ENCODE results near the gene FAM107B.

DNA sequence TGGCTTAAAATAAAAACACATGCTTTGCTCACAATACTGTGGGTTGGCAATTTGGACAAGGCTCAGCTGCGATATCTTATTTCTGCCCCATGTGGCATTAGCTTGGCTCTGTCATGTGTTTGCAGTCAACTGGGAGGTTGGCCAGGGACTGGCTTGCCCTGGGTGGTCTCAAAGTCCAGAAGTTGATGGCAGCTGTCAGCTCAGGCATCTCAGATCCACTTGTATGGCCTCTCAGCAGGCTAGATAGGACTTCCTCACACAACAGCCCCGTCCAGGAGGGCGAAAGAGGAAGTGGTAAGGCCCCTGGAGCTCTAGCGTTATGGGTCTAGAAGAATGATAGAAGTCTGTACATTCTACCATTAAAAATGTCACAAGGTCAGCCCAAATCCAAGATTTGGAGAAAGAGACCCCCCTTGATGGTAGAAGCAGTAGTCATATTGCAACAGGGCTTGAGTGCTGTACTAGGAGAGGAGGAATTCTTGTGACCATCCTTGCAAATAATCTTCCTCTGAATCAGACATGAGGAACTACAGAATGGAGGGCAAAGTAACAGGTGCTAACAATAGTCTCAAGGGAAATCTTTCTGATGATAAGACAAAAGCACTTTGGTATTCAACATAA lies 166.2 kb downstream of the FAM107B start:
- TF ChIP-seq, protein P1, sequence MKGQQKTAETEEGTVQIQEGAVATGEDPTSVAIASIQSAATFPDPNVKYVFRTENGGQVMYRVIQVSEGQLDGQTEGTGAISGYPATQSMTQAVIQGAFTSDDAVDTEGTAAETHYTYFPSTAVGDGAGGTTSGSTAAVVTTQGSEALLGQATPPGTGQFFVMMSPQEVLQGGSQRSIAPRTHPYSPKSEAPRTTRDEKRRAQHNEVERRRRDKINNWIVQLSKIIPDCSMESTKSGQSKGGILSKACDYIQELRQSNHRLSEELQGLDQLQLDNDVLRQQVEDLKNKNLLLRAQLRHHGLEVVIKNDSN (IDR thresholded peaks at IDR 0.05), result no peak
- TF ChIP-seq CEBPB (IDR thresholded peaks at IDR 0.05), result no peak
- TF ChIP-seq NFIC (IDR thresholded peaks at IDR 0.05), result no peak
- TF ChIP-seq, protein P2, sequence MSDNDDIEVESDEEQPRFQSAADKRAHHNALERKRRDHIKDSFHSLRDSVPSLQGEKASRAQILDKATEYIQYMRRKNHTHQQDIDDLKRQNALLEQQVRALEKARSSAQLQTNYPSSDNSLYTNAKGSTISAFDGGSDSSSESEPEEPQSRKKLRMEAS (IDR thresholded peaks at IDR 0.05), result no peak
- TF ChIP-seq TAF1 (IDR thresholded peaks at IDR 0.05; ENCODE audit: low read depth), result no peak
